Liver (tissue), 9 donors: ENCODE measurements around the gene POLDIP3. TPM values are rescaled to one million over a fixed set of nuclear protein-coding genes. Genes with fewer than 3 reads are reported as not detected.

Source experiments
- DNase-seq: peaks from one replicate; pipeline ENCODE4 v3.0.0-alpha.2; 2017; ENCODE audit warnings: low spot score
- H3K27ac ChIP-seq, 2 donors: one replicate each; pipeline ENCODE4 v1.7.0; 2013; ENCODE audit warnings: inconsistent platforms in 2 of 2, low read length in 2 of 2, control low read depth in 1 of 2, low read depth in 1 of 2, mild to moderate bottlenecking in 1 of 2
- H3K27me3 ChIP-seq, 4 donors: one replicate each; pipeline versions ENCODE4 v1.6.1 to v1.7.0; 2013; ENCODE audit warnings: low read length in 3 of 4, inconsistent platforms in 1 of 4, mild to moderate bottlenecking in 1 of 4, moderate library complexity in 1 of 4; ENCODE audit not compliant: control insufficient read depth in 4 of 4, insufficient read depth in 4 of 4
- H3K36me3 ChIP-seq, 4 donors: one replicate each; pipeline versions ENCODE4 v1.6.1 to v1.7.0; 2013; ENCODE audit warnings: low read length in 3 of 4, mild to moderate bottlenecking in 3 of 4, low read depth in 1 of 4, moderate library complexity in 1 of 4; ENCODE audit not compliant: control insufficient read depth in 4 of 4, insufficient read depth in 3 of 4
- H3K4me1 ChIP-seq, 4 donors: one replicate each; pipeline versions ENCODE4 v1.6.1 to v1.7.0; 2013; ENCODE audit warnings: low read length in 3 of 4, mild to moderate bottlenecking in 3 of 4, moderate library complexity in 1 of 4; ENCODE audit not compliant: control insufficient read depth in 4 of 4, insufficient read depth in 4 of 4
- H3K4me3 ChIP-seq, 3 donors: one replicate each; pipeline versions ENCODE4 v1.6.1 to v1.7.0; 2013; ENCODE audit warnings: low read length in 3 of 3, control low read depth in 1 of 3, low read depth in 1 of 3, mild to moderate bottlenecking in 1 of 3
- H3K9ac ChIP-seq, 2 donors: one replicate each; pipeline ENCODE4 v1.7.0; 2013; ENCODE audit warnings: low read length in 2 of 2, mild to moderate bottlenecking in 2 of 2, moderate library complexity in 2 of 2, control low read depth in 1 of 2, low read depth in 1 of 2
- H3K9me3 ChIP-seq, 4 donors: one replicate each; pipeline versions ENCODE4 v1.6.1 to v1.7.0; 2013; ENCODE audit warnings: low read length in 3 of 4; ENCODE audit not compliant: control insufficient read depth in 4 of 4
- ATF3 ChIP-seq: IDR thresholded peaks from 2 replicates; pipeline ENCODE4 v1.6.1; 2016; ENCODE audit warnings: antibody characterized with exemption
- EGR1 ChIP-seq, 2 donors: IDR thresholded peaks; 2 replicates each; pipeline ENCODE4 v1.6.1; 2016 to 2018; ENCODE audit warnings: antibody characterized with exemption in 2 of 2, low read depth in 2 of 2
- FOXA1 ChIP-seq: IDR thresholded peaks from 2 replicates; pipeline ENCODE4 v1.6.1; 2016; ENCODE audit warnings: antibody characterized with exemption
- FOXA2 ChIP-seq: IDR thresholded peaks from 2 replicates; pipeline ENCODE4 v1.6.1; 2016; ENCODE audit warnings: antibody characterized with exemption
- GABPA ChIP-seq, 2 donors: IDR thresholded peaks in 1 of 2; conservative IDR thresholded peaks in 1 of 2; 2 replicates each; pipeline ENCODE4 v1.6.1; 2016; ENCODE audit warnings: antibody characterized with exemption in 2 of 2, mild to moderate bottlenecking in 1 of 2, moderate library complexity in 1 of 2
- HNF4A ChIP-seq, 2 donors: conservative IDR thresholded peaks; 2 replicates each; pipeline ENCODE4 v1.6.1; 2016; ENCODE audit warnings: antibody characterized with exemption in 2 of 2, mild to moderate bottlenecking in 2 of 2
- HNF4G ChIP-seq: IDR thresholded peaks from 2 replicates; pipeline ENCODE4 v1.6.1; 2016; ENCODE audit warnings: antibody characterized with exemption
- JUND ChIP-seq, 2 donors: IDR thresholded peaks; 2 replicates each; pipeline ENCODE4 v1.6.1; 2016; ENCODE audit warnings: antibody characterized with exemption in 2 of 2
- NR2F2 ChIP-seq: IDR thresholded peaks from 2 replicates; pipeline ENCODE4 v1.6.1; 2016; ENCODE audit warnings: antibody characterized with exemption
- RAD21 ChIP-seq, 2 donors: IDR thresholded peaks; 2 replicates each; pipeline ENCODE4 v1.6.1; 2016; ENCODE audit warnings: antibody characterized with exemption in 2 of 2, mild to moderate bottlenecking in 2 of 2
- RXRA ChIP-seq, 2 donors: IDR thresholded peaks; 2 replicates each; pipeline ENCODE4 v1.6.1; 2017 to 2018; ENCODE audit warnings: antibody characterized with exemption in 2 of 2, mild to moderate bottlenecking in 1 of 2
- SP1 ChIP-seq: IDR thresholded peaks from 2 replicates; pipeline ENCODE4 v1.6.1; 2018; ENCODE audit warnings: antibody characterized with exemption, mild to moderate bottlenecking
- TAF1 ChIP-seq: conservative IDR thresholded peaks from 2 replicates; pipeline ENCODE4 v1.6.1; 2016; ENCODE audit warnings: antibody characterized with exemption, mild to moderate bottlenecking
- WGBS: extraction: QIAGEN DNeasy Blood & Tissue Kit; methylation state at CpG from one replicate; pipeline ENCODE4 v1.1.7; 2013; 5-methylcytosine and 5-hydroxymethylcytosine counted together
- polyA plus RNA-seq, 2 donors: library from polyadenylated mRNA; stranded (reverse) in 1 of 2; unstranded in 1 of 2; fragments of 200-250 nt in 1 of 2; fragments of >200 nt in 1 of 2; fragmentation: Nextera tagmentation in 1 of 2; extraction: Ambion mirVana in 1 of 2; gene quantifications; one replicate each; pipeline versions ENCODE4 v1.2.1 to v1.2.3, GENCODE V29; 2013 to 2015
- total RNA-seq, 2 donors: library from RNA; depleted of rRNA; stranded (reverse); fragments of >200 nt; gene quantifications; one replicate each; pipeline ENCODE4 v1.2.3, GENCODE V29; 2014
- TF ChIP-seq, protein P1 (sequence below): IDR thresholded peaks from 2 replicates; pipeline ENCODE4 v1.6.1; 2016; ENCODE audit warnings: antibody characterized with exemption, mild to moderate bottlenecking
- TF ChIP-seq, protein P2 (sequence below): IDR thresholded peaks from 2 replicates; pipeline ENCODE4 v1.6.1; 2016; ENCODE audit warnings: antibody characterized with exemption
- TF ChIP-seq, protein P3 (sequence below): IDR thresholded peaks from 2 replicates; pipeline ENCODE4 v1.6.1; 2016; ENCODE audit warnings: antibody characterized with exemption
- TF ChIP-seq, protein P4 (sequence below): fragments of 150-350 bp; IDR thresholded peaks from 2 replicates; pipeline ENCODE4 v1.5.1; 2017; ENCODE audit warnings: improper control_type of control experiment, low read depth, low read length; ENCODE audit not compliant: missing input control
- donor health status: healthy.
- donor health status: healthy.
- donor health status: healthy.
- donor health status: healthy.
- donor health status: healthy.

POLDIP3 gene
- total and polyA plus RNA-seq, 4 donors = 14.6 to 22.5 (median 18.0) TPM

GRCh38 chr22:42641801-42642413, 27.2 kb upstream of the POLDIP3 start:
- TF ChIP-seq HNF4A (conservative IDR thresholded peaks at IDR 0.05) (peak; percentile 45 to 49), JUND (IDR thresholded peaks at IDR 0.05) (peak in 1 of 2 donors; percentile 10), NR2F2 (peak; percentile 52), RXRA (IDR thresholded peaks at IDR 0.05) (peak in 1 of 2 donors; percentile 12)
- TF ChIP-seq, protein P1, sequence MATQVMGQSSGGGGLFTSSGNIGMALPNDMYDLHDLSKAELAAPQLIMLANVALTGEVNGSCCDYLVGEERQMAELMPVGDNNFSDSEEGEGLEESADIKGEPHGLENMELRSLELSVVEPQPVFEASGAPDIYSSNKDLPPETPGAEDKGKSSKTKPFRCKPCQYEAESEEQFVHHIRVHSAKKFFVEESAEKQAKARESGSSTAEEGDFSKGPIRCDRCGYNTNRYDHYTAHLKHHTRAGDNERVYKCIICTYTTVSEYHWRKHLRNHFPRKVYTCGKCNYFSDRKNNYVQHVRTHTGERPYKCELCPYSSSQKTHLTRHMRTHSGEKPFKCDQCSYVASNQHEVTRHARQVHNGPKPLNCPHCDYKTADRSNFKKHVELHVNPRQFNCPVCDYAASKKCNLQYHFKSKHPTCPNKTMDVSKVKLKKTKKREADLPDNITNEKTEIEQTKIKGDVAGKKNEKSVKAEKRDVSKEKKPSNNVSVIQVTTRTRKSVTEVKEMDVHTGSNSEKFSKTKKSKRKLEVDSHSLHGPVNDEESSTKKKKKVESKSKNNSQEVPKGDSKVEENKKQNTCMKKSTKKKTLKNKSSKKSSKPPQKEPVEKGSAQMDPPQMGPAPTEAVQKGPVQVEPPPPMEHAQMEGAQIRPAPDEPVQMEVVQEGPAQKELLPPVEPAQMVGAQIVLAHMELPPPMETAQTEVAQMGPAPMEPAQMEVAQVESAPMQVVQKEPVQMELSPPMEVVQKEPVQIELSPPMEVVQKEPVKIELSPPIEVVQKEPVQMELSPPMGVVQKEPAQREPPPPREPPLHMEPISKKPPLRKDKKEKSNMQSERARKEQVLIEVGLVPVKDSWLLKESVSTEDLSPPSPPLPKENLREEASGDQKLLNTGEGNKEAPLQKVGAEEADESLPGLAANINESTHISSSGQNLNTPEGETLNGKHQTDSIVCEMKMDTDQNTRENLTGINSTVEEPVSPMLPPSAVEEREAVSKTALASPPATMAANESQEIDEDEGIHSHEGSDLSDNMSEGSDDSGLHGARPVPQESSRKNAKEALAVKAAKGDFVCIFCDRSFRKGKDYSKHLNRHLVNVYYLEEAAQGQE = no peak
- H3K27me3 ChIP-seq = no peaks in the 10 kb centered on the region
- no peaks in the 10 kb centered on the region for H3K9me3 ChIP-seq
- no peak overlapping the region for H3K9ac ChIP-seq
- no peak overlapping the region for H3K4me3 ChIP-seq
- peaks cover 0 to 3% (median 0%) of the 10 kb centered on the region in 4 donors for H3K36me3 ChIP-seq
- DNase-seq = no peak
- no peak overlapping the region for H3K27ac ChIP-seq
- WGBS = 58% methylated on average over 9 of the region's 9 CpGs
- peaks cover 34 to 51% (median 44%) of the 10 kb centered on the region in 4 donors for H3K4me1 ChIP-seq

DNA sequence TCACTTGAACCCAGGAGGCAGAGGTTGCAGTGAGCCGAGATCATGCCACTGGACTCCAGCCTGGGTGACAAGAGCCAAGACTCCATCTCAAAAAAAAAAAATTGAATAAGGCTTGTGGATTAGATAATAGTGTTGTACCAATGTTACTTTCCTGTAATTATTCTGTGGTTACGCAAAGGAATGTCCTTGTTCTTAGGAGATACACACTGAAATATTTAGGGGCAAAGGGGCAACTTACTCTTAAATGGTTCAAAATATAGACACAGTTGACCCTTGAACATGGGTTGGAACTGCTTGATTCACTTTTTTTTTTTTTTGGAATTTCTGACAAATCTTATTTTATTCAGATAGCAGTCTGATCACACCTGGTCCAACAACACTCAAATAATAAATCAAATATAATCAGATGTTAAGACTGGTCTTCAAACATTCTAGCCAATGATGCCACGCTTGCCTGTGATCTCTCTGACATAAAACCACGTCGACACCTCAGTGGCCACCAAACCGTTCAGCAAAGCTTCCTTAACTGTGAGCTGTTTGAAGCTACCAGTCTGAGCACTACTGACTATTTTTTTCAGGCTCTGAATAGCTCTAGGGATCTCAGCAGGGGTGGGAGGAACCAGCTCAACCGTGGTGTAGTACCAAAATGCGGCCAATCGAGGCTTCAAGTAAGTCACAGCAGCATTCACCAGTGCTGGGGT, 25.0 kb upstream of the POLDIP3 start:
- Histone ChIP-seq H3K4me3 (no peak overlapping the region), H3K27me3 (no peaks in the 10 kb centered on the region), H3K27ac (no peak overlapping the region), H3K9ac (no peak overlapping the region), H3K4me1 (peaks cover 15 to 29% (median 23%) of the 10 kb centered on the region in 4 donors), H3K36me3 (peaks cover 0 to 10% (median 5%) of the 10 kb centered on the region in 4 donors), H3K9me3 (no peaks in the 10 kb centered on the region)
- DNase-seq = no peak
- 90% methylated on average over 9 of the region's 9 CpGs for WGBS
- no peak for TF ChIP-seq RXRA (IDR thresholded peaks at IDR 0.05)
- TF ChIP-seq, protein P2, sequence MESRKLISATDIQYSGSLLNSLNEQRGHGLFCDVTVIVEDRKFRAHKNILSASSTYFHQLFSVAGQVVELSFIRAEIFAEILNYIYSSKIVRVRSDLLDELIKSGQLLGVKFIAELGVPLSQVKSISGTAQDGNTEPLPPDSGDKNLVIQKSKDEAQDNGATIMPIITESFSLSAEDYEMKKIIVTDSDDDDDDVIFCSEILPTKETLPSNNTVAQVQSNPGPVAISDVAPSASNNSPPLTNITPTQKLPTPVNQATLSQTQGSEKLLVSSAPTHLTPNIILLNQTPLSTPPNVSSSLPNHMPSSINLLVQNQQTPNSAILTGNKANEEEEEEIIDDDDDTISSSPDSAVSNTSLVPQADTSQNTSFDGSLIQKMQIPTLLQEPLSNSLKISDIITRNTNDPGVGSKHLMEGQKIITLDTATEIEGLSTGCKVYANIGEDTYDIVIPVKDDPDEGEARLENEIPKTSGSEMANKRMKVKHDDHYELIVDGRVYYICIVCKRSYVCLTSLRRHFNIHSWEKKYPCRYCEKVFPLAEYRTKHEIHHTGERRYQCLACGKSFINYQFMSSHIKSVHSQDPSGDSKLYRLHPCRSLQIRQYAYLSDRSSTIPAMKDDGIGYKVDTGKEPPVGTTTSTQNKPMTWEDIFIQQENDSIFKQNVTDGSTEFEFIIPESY = no peak
- TF ChIP-seq, protein P1 = no peak
- no peak for TF ChIP-seq FOXA1
- TF ChIP-seq HNF4A (conservative IDR thresholded peaks at IDR 0.05) = no peak
- TF ChIP-seq, protein P3, sequence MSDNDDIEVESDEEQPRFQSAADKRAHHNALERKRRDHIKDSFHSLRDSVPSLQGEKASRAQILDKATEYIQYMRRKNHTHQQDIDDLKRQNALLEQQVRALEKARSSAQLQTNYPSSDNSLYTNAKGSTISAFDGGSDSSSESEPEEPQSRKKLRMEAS = no peak
- TF ChIP-seq SP1 = no peak
- no peak for TF ChIP-seq FOXA2
- TF ChIP-seq TAF1 = no peak
- no peak for TF ChIP-seq HNF4G
- TF ChIP-seq RAD21 (IDR thresholded peaks at IDR 0.05) = no peak
- TF ChIP-seq, protein P4, sequence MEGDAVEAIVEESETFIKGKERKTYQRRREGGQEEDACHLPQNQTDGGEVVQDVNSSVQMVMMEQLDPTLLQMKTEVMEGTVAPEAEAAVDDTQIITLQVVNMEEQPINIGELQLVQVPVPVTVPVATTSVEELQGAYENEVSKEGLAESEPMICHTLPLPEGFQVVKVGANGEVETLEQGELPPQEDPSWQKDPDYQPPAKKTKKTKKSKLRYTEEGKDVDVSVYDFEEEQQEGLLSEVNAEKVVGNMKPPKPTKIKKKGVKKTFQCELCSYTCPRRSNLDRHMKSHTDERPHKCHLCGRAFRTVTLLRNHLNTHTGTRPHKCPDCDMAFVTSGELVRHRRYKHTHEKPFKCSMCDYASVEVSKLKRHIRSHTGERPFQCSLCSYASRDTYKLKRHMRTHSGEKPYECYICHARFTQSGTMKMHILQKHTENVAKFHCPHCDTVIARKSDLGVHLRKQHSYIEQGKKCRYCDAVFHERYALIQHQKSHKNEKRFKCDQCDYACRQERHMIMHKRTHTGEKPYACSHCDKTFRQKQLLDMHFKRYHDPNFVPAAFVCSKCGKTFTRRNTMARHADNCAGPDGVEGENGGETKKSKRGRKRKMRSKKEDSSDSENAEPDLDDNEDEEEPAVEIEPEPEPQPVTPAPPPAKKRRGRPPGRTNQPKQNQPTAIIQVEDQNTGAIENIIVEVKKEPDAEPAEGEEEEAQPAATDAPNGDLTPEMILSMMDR = no peak
- no peak for TF ChIP-seq GABPA (IDR thresholded peaks at IDR 0.05 in 1 of 2, conservative IDR thresholded peaks at IDR 0.05 in 1 of 2)
- no peak for TF ChIP-seq ATF3
- TF ChIP-seq NR2F2 = no peak
- TF ChIP-seq JUND (IDR thresholded peaks at IDR 0.05) = no peak
- no peak for TF ChIP-seq EGR1 (IDR thresholded peaks at IDR 0.05; ENCODE audit: low read depth in 2 of 2)
